H7 (cell line): ENCODE results near the gene PLSCR5. TPM values are rescaled to one million over a fixed set of nuclear protein-coding genes. Genes with fewer than 3 reads are reported as not detected.

ENCODE experiments used
- DNase-seq: peaks from one replicate; pipeline ENCODE4 v3.0.0; 2012
- H3K27me3 ChIP-seq: 2 replicates; pipeline ENCODE4 v1.6.0; 2011; ENCODE audit warnings: mild to moderate bottlenecking, low read length; ENCODE audit not compliant: control insufficient read depth, insufficient read depth
- H3K36me3 ChIP-seq: replicated peaks from 2 replicates; pipeline ENCODE4 v1.5.1; 2011; ENCODE audit warnings: low read length; ENCODE audit not compliant: control insufficient read depth, insufficient read depth
- H3K4me3 ChIP-seq: 2 replicates; pipeline ENCODE4 v1.5.1; 2011; ENCODE audit warnings: low read depth, mild to moderate bottlenecking, control low read depth, low read length, moderate library complexity; ENCODE audit not compliant: insufficient read depth
- total RNA-seq: library from RNA; depleted of rRNA; stranded (reverse); fragments of >200 nt; shearing (Covaris generic); gene quantifications from 2 replicates; pipeline ENCODE4 v1.2.3, GENCODE V29; 2014; rRNA removed

The PLSCR5 gene
- total RNA-seq = not detected in 2 replicates

GRCh38 chr3:146605106-146605505 is at the start of gene PLSCR5:
PLSCR5 (minus strand) TSS chr3:146605346; CDS start chr3:146605212, 134 bp downstream.
- H3K27me3 ChIP-seq = no peaks in the 10 kb centered on the region
- H3K36me3 ChIP-seq = no peaks in the 10 kb centered on the region
- no peak for DNase-seq
- H3K4me3 ChIP-seq = no peak within 1 kb of the TSS

GRCh38 chr3:146653978-146654377 is 48.8 kb upstream of the PLSCR5 start:
- no peak for DNase-seq
- H3K27me3 ChIP-seq = no peaks in the 10 kb centered on the region
- H3K4me3 ChIP-seq = no peak overlapping the region
- no peaks in the 10 kb centered on the region for H3K36me3 ChIP-seq

- H3K36me3 ChIP-seq = no peaks in the 10 kb centered on the region
- H3K27me3 ChIP-seq = no peaks in the 10 kb centered on the region
- no peak overlapping the region for H3K4me3 ChIP-seq
- DNase-seq = no peak
Measured at GRCh38 chr3:146650691-146651442, 45.7 kb upstream of the PLSCR5 start.

GRCh38 chr3:146646261-146646660 is 41.1 kb upstream of the PLSCR5 start:
- no peak for DNase-seq
- no peak overlapping the region for H3K4me3 ChIP-seq
- no peaks in the 10 kb centered on the region for H3K36me3 ChIP-seq
- H3K27me3 ChIP-seq = no peaks in the 10 kb centered on the region

GRCh38 chr3:146640955-146641867 is 36.1 kb upstream of the PLSCR5 start:
- no peak for DNase-seq
- Histone ChIP-seq H3K36me3 (no peaks in the 10 kb centered on the region), H3K27me3 (no peaks in the 10 kb centered on the region), H3K4me3 (no peak overlapping the region)

- no peaks in the 10 kb centered on the region for H3K27me3 ChIP-seq
- H3K4me3 ChIP-seq = no peak overlapping the region
- no peaks in the 10 kb centered on the region for H3K36me3 ChIP-seq
- DNase-seq = no peak
Measured at GRCh38 chr3:146640361-146640760, 35.2 kb upstream of the PLSCR5 start.

- no peak overlapping the region for H3K4me3 ChIP-seq
- no peaks in the 10 kb centered on the region for H3K36me3 ChIP-seq
- DNase-seq = no peak
- no peaks in the 10 kb centered on the region for H3K27me3 ChIP-seq
Measured at GRCh38 chr3:146638718-146639117, 33.6 kb upstream of the PLSCR5 start.

- H3K27me3 ChIP-seq = no peaks in the 10 kb centered on the region
- H3K4me3 ChIP-seq = no peak overlapping the region
- no peak for DNase-seq
- no peaks in the 10 kb centered on the region for H3K36me3 ChIP-seq
Measured at GRCh38 chr3:146637871-146638270, 32.7 kb upstream of the PLSCR5 start.

- Histone ChIP-seq H3K27me3 (no peaks in the 10 kb centered on the region), H3K36me3 (no peaks in the 10 kb centered on the region), H3K4me3 (no peak overlapping the region)
- DNase-seq = no peak
Measured at GRCh38 chr3:146636881-146637280, 31.7 kb upstream of the PLSCR5 start.

- no peaks in the 10 kb centered on the region for H3K36me3 ChIP-seq
- H3K4me3 ChIP-seq = no peak overlapping the region
- no peaks in the 10 kb centered on the region for H3K27me3 ChIP-seq
- no peak for DNase-seq
Measured at GRCh38 chr3:146634346-146634745, 29.2 kb upstream of the PLSCR5 start.

- DNase-seq = no peak
- H3K27me3 ChIP-seq = no peaks in the 10 kb centered on the region
- H3K4me3 ChIP-seq = no peak overlapping the region
- no peaks in the 10 kb centered on the region for H3K36me3 ChIP-seq
Measured at GRCh38 chr3:146628671-146629070, 23.5 kb upstream of the PLSCR5 start.

GRCh38 chr3:146626403-146627122 is 21.4 kb upstream of the PLSCR5 start:
- no peak overlapping the region for H3K4me3 ChIP-seq
- H3K36me3 ChIP-seq = no peaks in the 10 kb centered on the region
- H3K27me3 ChIP-seq = no peaks in the 10 kb centered on the region
- DNase-seq = no peak

- H3K4me3 ChIP-seq = no peak overlapping the region
- H3K36me3 ChIP-seq = no peaks in the 10 kb centered on the region
- no peaks in the 10 kb centered on the region for H3K27me3 ChIP-seq
- no peak for DNase-seq
Measured at GRCh38 chr3:146625186-146625775, 20.1 kb upstream of the PLSCR5 start.

- Histone ChIP-seq H3K4me3 (no peak overlapping the region), H3K36me3 (no peaks in the 10 kb centered on the region), H3K27me3 (no peaks in the 10 kb centered on the region)
- no peak for DNase-seq
Measured at GRCh38 chr3:146621723-146622122, 16.6 kb upstream of the PLSCR5 start.
